ENCODE data around the gene ZFYVE26.

Gene ZFYVE26

DNA sequence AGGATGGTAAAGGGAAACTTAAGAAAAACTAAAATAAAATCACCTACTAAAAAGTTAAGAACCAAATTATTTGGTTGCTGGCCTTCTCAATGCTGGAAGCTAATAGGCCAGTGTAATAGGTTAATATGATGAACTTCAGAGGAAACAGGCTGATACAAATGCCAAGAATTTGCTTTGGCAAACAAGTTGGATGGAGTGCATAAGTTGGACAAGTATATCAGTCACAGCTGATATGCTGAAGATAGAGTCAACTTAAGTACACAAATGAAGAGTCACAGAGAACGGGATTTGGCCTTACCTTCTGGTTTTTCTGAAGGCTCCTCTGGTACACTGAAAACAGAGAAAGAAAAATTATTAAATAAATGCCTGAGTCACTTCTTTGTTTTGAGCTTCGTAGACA is 48.2 kb downstream of the ZFYVE26 start:
- H3K4me3 ChIP-seq (replicated peaks; ENCODE audit: low read depth, low read length): no peak overlapping the region
- DNase-seq (ENCODE audit: low read depth): no peak
- TF ChIP-seq, protein P1, sequence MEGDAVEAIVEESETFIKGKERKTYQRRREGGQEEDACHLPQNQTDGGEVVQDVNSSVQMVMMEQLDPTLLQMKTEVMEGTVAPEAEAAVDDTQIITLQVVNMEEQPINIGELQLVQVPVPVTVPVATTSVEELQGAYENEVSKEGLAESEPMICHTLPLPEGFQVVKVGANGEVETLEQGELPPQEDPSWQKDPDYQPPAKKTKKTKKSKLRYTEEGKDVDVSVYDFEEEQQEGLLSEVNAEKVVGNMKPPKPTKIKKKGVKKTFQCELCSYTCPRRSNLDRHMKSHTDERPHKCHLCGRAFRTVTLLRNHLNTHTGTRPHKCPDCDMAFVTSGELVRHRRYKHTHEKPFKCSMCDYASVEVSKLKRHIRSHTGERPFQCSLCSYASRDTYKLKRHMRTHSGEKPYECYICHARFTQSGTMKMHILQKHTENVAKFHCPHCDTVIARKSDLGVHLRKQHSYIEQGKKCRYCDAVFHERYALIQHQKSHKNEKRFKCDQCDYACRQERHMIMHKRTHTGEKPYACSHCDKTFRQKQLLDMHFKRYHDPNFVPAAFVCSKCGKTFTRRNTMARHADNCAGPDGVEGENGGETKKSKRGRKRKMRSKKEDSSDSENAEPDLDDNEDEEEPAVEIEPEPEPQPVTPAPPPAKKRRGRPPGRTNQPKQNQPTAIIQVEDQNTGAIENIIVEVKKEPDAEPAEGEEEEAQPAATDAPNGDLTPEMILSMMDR (IDR thresholded peaks at IDR 0.05; ENCODE audit: low read length, missing control alignments): no peak

DNA sequence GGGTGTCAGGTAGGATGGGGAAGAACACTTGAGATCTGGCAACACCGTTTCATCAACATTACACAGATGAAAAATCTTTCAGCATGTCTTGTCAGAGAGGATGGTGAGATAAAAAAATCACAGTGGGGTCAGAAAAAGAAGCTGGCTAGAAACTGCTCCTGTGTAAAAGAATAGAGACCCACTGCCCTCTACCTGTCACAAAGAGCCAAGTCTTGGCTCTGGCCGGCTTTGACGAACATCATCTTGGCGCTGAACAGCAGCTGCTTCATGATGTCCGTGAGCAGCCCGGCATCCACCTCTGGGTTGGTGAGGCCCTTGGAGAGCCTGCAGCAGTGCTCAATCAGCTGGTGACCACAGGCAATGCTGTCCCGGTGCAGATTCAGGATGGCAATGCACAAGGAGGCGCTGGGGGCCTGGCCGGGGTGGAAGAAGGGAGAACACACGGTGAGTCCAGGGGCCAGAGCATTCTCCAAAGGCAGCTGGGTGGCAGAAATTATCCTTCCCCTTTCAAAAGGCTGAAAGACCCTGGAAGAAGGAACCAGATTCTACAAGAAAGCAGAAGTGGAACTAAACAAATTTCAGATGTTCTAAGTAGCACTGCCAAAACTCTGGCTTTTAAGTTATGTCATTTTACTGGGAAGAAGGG is 50.2 kb downstream of the ZFYVE26 start:
- no peak for DNase-seq (ENCODE audit: low read depth)
- H3K4me3 ChIP-seq (replicated peaks; ENCODE audit: low read depth, low read length): no peak overlapping the region
- TF ChIP-seq, protein P1 (IDR thresholded peaks at IDR 0.05; ENCODE audit: low read length, missing control alignments): no peak

DNA sequence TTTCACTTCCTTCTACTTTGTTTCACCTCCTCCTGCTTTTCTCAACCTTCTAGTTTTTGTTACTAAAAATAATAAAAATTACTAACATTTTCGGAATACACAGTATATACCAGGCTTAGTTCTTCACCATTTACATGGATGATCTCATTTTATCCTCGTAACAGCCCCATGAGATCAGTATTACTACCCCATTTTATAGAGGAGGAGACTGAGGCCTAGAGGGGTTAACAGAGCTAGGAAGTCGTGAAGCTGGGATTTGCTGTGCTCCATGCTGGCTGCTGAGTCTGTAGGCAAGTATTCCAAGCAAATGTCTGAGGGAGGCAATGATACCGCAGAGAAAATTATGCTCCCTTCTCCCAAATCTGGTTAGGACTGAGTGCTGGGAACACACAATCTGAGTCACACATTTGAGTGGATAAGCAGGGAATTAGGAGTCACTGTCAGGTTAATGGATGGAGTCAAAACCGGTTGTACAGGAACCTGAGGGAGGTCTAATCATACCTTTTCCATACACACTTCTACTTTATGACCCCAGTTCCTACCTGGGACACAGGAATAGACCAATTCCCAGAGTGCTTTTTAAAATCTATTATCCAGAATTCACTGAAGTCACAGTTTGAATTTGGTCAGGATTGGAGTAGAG is 51.1 kb downstream of the ZFYVE26 start:
- DNase-seq (ENCODE audit: low read depth): no peak
- H3K4me3 ChIP-seq (replicated peaks; ENCODE audit: low read depth, low read length): no peak overlapping the region
- TF ChIP-seq, protein P1 (IDR thresholded peaks at IDR 0.05; ENCODE audit: low read length, missing control alignments): no peak

DNA sequence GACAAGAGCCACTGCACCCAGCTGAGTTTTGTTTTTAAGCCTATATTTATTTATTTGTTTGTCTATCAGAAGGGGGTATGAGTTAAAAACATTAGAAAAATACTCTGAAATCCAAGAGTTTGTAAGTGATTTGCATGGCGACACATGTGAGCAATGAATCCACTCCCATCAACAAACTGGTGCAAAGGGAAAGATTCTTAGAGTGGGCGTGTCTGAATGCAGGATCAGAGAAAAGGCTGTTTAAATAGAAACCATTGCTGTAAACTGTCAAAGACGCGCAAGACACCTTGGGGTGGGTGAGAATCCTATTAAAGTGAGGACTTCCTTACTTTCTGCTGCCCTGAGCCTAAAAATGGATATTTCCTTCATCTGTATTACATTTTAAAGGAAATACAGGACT is 51.9 kb downstream of the ZFYVE26 start:
- TF ChIP-seq, protein P1 (IDR thresholded peaks at IDR 0.05; ENCODE audit: low read length, missing control alignments): no peak
- DNase-seq (ENCODE audit: low read depth): no peak
- H3K4me3 ChIP-seq (replicated peaks; ENCODE audit: low read depth, low read length): no peak overlapping the region

DNA sequence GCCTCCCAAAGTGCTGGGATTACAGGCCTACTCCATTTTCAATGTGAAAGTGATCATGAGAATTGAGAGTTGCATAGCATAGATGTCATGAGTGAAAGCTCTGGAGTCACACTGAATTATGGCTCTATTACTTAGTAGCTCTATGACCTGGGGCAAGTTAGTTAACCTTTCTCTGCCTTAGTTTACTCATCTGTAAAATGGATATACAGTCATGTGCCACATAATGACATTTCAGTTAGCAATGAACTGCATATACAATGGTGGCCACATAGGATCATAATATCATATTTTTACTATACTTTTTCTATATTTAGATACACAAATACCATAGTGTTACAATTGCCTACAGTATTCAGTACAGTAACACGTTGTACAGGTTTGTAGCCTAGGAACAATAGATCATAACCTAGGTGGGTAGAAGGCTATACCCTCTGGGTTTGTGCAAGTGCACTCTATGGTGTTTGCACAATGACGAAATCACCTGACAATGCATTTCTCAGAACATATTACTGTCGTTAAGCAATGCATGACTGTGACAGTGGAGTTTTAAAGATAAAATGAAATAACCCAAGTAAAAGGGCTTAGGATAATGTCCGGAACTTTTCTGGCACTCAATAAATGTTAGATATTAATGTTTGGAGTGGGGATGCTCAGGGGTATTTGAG is 53.1 kb downstream of the ZFYVE26 start:
- DNase-seq (ENCODE audit: low read depth): no peak
- TF ChIP-seq, protein P1 (IDR thresholded peaks at IDR 0.05; ENCODE audit: low read length, missing control alignments): no peak
- no peak overlapping the region for H3K4me3 ChIP-seq (replicated peaks; ENCODE audit: low read depth, low read length)

DNA sequence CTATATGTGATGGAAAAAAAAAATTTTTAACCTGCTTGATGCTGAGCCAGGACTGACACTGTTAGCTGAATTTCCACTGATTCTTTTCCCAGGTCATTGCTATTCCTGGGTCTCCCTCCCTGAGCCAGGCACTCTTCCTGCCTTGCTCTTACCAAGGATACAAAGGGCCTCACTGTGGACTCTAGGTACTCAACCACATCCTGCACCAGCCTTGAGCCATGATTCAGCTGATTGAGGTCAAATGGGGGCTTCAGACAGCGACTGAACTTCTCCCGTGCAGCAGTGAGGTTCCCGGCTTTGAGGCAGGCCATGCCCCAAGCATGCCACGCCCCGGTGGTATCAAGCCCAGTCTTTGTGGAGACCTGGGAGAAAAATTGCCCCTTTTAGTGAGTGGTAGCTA is 54.3 kb downstream of the ZFYVE26 start:
- TF ChIP-seq, protein P1 (IDR thresholded peaks at IDR 0.05; ENCODE audit: low read length, missing control alignments): no peak
- H3K4me3 ChIP-seq (replicated peaks; ENCODE audit: low read depth, low read length): no peak overlapping the region
- no peak for DNase-seq (ENCODE audit: low read depth)
